Measurements from ENCODE around the gene C1orf50.

C1orf50 gene

GRCh38 chr1:42784547-42784945 lies 17.5 kb downstream of the C1orf50 start:
- DNase-seq (ENCODE audit: extremely low spot score) = no peak
- TF ChIP-seq LEF1 (IDR thresholded peaks at IDR 0.05; ENCODE audit: borderline replicate concordance) (no peak), CTBP1 (IDR thresholded peaks at IDR 0.05; ENCODE audit: borderline replicate concordance) (no peak), SP1 (IDR thresholded peaks at IDR 0.05) (no peak), ELF4 (IDR thresholded peaks at IDR 0.05) (no peak), TARDBP (IDR thresholded peaks at IDR 0.05) (no peak), HDGF (IDR thresholded peaks at IDR 0.05; ENCODE audit: borderline replicate concordance) (no peak), FOXM1 (IDR thresholded peaks at IDR 0.05; ENCODE audit: borderline replicate concordance) (no peak), ZNF384 (IDR thresholded peaks at IDR 0.05) (no peak), FOXK2 (IDR thresholded peaks at IDR 0.05) (no peak), SUZ12 (IDR thresholded peaks at IDR 0.05) (no peak), L3MBTL2 (conservative IDR thresholded peaks at IDR 0.05) (no peak), ARNT (IDR thresholded peaks at IDR 0.05) (no peak), FOXA1 (IDR thresholded peaks at IDR 0.05) (no peak), BHLHE40 (IDR thresholded peaks at IDR 0.05; ENCODE audit: borderline replicate concordance) (no peak), NFRKB (IDR thresholded peaks at IDR 0.05) (no peak)
- TF ChIP-seq, protein P1, sequence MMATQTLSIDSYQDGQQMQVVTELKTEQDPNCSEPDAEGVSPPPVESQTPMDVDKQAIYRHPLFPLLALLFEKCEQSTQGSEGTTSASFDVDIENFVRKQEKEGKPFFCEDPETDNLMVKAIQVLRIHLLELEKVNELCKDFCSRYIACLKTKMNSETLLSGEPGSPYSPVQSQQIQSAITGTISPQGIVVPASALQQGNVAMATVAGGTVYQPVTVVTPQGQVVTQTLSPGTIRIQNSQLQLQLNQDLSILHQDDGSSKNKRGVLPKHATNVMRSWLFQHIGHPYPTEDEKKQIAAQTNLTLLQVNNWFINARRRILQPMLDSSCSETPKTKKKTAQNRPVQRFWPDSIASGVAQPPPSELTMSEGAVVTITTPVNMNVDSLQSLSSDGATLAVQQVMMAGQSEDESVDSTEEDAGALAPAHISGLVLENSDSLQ (IDR thresholded peaks at IDR 0.05) = no peak
- CTCF ChIA-PET = no interaction called here
- POLR2A ChIA-PET = interaction anchor here (1.0 kb wide), 1 partner anchor 17 kb away, joined by 5 read pairs; the partner anchor contains the start of genes C1orf50 and P3H1

GRCh38 chr1:42784946-42785693 lies 18.1 kb downstream of the C1orf50 start, which contains the start of gene TMEM269:
Gene TMEM269, plus strand, starts transcription at chr1:42784991. Its CDS starts 4,903 bp downstream, at chr1:42789894.
- ChIA-PET CTCF (no interaction called here), POLR2A (no interaction called here)
- TF ChIP-seq FOXA1 (IDR thresholded peaks at IDR 0.05) (no peak), ARNT (IDR thresholded peaks at IDR 0.05) (no peak)
- DNase-seq (ENCODE audit: extremely low spot score) = no peak

DNA sequence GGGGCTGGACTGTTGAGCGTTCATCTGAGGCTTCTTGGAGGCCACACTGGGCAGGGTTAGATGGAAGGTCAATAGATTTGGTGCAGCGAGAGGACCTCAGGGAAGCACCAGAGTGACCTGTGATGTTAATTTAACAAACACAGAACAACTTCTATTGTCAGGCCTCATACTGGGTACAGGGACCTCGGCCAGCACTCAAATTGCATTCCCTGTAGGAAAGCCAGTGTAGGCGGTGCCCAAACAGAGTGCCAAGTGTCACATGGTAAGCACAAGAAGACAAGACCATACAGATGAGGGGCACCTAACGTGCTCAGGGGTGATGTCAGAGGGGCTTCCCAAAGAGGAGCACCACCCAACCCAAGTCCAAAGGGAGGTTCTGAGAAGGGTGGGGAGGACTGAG lies 19.0 kb downstream of the C1orf50 start:
- no peak for DNase-seq (ENCODE audit: extremely low spot score)
- ChIA-PET POLR2A (no interaction called here), CTCF (no interaction called here)
- TF ChIP-seq, protein P1 (IDR thresholded peaks at IDR 0.05) = no peak
- TF ChIP-seq FOXK2 (IDR thresholded peaks at IDR 0.05) (no peak), HDGF (IDR thresholded peaks at IDR 0.05; ENCODE audit: borderline replicate concordance) (no peak)

DNA sequence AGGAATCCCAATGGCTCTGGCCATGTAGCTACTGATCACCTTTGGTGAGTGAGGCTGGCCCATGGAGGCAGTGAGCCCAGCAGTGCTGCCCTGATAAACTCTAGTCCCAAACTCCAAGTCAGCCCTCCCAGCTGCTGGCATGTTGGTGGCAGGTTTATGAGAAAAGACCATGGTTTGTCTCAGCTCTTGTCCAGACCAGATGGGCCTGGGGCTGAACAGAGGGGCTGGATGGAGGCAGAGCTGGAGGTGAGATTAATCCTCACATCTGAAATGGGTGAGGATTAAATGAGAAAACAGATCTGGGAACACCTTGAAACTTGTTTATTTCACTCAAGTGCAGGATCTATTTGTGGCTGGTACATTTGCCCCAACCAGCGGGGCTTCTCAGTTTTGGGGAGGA lies 21.0 kb downstream of the C1orf50 start:
- no peak for DNase-seq (ENCODE audit: extremely low spot score)
- TF ChIP-seq LEF1 (IDR thresholded peaks at IDR 0.05; ENCODE audit: borderline replicate concordance) = no peak
- TF ChIP-seq BHLHE40 (IDR thresholded peaks at IDR 0.05; ENCODE audit: borderline replicate concordance) = no peak
- no peak for TF ChIP-seq CTBP1 (IDR thresholded peaks at IDR 0.05; ENCODE audit: borderline replicate concordance)
- no peak for TF ChIP-seq FOXK2 (IDR thresholded peaks at IDR 0.05)
- no peak for TF ChIP-seq FOXA1 (IDR thresholded peaks at IDR 0.05)
- TF ChIP-seq ELF4 (IDR thresholded peaks at IDR 0.05) = no peak
- TF ChIP-seq HDGF (IDR thresholded peaks at IDR 0.05; ENCODE audit: borderline replicate concordance) = no peak
- TF ChIP-seq ARNT (IDR thresholded peaks at IDR 0.05) = no peak
- no peak for TF ChIP-seq TARDBP (IDR thresholded peaks at IDR 0.05)
- TF ChIP-seq NFRKB (IDR thresholded peaks at IDR 0.05) = no peak
- ChIA-PET POLR2A (no interaction called here), CTCF (interaction anchor here (0.5 kb wide), 1 partner anchor 19 kb away, joined by 4 read pairs; no protein-coding TSS in a partner anchor)

DNA sequence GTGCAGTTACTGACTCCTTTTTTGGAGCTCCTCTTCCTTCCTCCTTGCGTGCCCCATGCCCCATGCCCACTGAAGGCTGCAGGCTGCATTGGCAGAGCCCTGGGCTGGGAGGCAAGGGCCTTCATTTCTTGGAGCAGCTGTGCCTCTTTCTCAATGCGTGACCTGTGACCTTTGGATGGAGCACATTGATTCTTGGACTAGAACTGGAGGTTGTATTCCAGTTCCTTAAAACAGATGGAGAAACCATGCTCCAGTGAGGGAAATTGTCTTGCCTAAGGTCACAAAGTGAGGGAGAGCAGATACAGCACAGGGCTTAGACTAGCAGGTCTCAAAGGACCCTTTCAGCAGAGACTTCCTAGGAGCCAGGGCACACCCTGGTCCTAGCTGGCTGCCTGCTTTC lies 26.8 kb downstream of the C1orf50 start:
- ChIA-PET POLR2A (interaction anchor here (1.4 to 4.3 kb wide), 3 partner anchors 24 to 52 kb away, joined by 3 to 15 read pairs (median 12); partner anchors contain the start of genes C1orf50, P3H1 and ZNF691), CTCF (no interaction called here)
- DNase-seq (ENCODE audit: extremely low spot score) = no peak
- TF ChIP-seq SUZ12 (IDR thresholded peaks at IDR 0.05) (no peak), L3MBTL2 (conservative IDR thresholded peaks at IDR 0.05) (no peak), ELF4 (IDR thresholded peaks at IDR 0.05) (no peak), FOXM1 (IDR thresholded peaks at IDR 0.05; ENCODE audit: borderline replicate concordance) (no peak), FOXK2 (IDR thresholded peaks at IDR 0.05) (no peak), ARNT (IDR thresholded peaks at IDR 0.05) (no peak), BHLHE40 (IDR thresholded peaks at IDR 0.05; ENCODE audit: borderline replicate concordance) (no peak), FOXA1 (IDR thresholded peaks at IDR 0.05) (no peak), LEF1 (IDR thresholded peaks at IDR 0.05; ENCODE audit: borderline replicate concordance) (no peak), SP1 (IDR thresholded peaks at IDR 0.05) (no peak), ZNF384 (IDR thresholded peaks at IDR 0.05) (no peak), NFRKB (IDR thresholded peaks at IDR 0.05) (no peak), HDGF (IDR thresholded peaks at IDR 0.05; ENCODE audit: borderline replicate concordance) (no peak), TARDBP (IDR thresholded peaks at IDR 0.05) (no peak), CTBP1 (IDR thresholded peaks at IDR 0.05; ENCODE audit: borderline replicate concordance) (no peak)
- TF ChIP-seq, protein P1 (IDR thresholded peaks at IDR 0.05) = no peak

GRCh38 chr1:42797414-42797813 lies 30.4 kb downstream of the C1orf50 start:
- ChIA-PET CTCF (no interaction called here), POLR2A (no interaction called here)
- DNase-seq (ENCODE audit: extremely low spot score) = no peak
- no peak for TF ChIP-seq ARNT (IDR thresholded peaks at IDR 0.05)
- TF ChIP-seq CTBP1 (IDR thresholded peaks at IDR 0.05; ENCODE audit: borderline replicate concordance) = no peak

Data from HEK293T (cell line).